MM.1S (cell line): Measurements from ENCODE around the gene FHIT.
A peak's percentile ranks its signal among the peaks of the same experiment; 100 is the strongest.

ENCODE experiments used
- DNase-seq: peaks from one replicate; pipeline ENCODE4 v3.0.0-alpha.2; 2015
- H2AFZ ChIP-seq: fragments of 300-600 bp; sonication (generic); 2 replicates; pipeline ENCODE4 v1.6.0; 2016; ENCODE audit warnings: antibody characterized with exemption, low read length
- H3F3A ChIP-seq: fragments of 300-600 bp; sonication (generic); 2 replicates; pipeline ENCODE4 v1.6.1; 2016; ENCODE audit warnings: mild to moderate bottlenecking, antibody characterized with exemption, low read length, moderate library complexity, mixed read lengths; ENCODE audit not compliant: insufficient read depth
- H3K27ac ChIP-seq: fragments of 300-600 bp; sonication (generic); 2 replicates; pipeline ENCODE4 v1.5.1; 2016; ENCODE audit warnings: mild to moderate bottlenecking, low read length
- H3K27me3 ChIP-seq: fragments of 300-600 bp; sonication (generic); replicated peaks from 2 replicates; pipeline ENCODE4 v1.6.0; 2016; ENCODE audit warnings: low read length; ENCODE audit not compliant: insufficient read depth
- H3K36me3 ChIP-seq: fragments of 300-600 bp; sonication (generic); replicated peaks from 2 replicates; pipeline ENCODE4 v1.6.1; 2016; ENCODE audit warnings: mild to moderate bottlenecking, low read length, mixed read lengths; ENCODE audit not compliant: insufficient read depth
- H3K4me1 ChIP-seq: fragments of 300-600 bp; sonication (generic); 2 replicates; pipeline ENCODE4 v1.6.1; 2016; ENCODE audit warnings: low read length, mixed read lengths
- H3K4me2 ChIP-seq: fragments of 300-600 bp; sonication (generic); 2 replicates; pipeline ENCODE4 v1.6.0; 2016; ENCODE audit warnings: low read depth, low read length
- H3K4me3 ChIP-seq: fragments of 300-600 bp; sonication (generic); 2 replicates; pipeline ENCODE4 v1.5.1; 2016; ENCODE audit warnings: low read length, mixed read lengths
- H3K79me2 ChIP-seq: fragments of 300-600 bp; sonication (generic); 2 replicates; pipeline ENCODE4 v1.6.1; 2016; ENCODE audit warnings: mixed run types, low read length, mixed read lengths
- H3K9ac ChIP-seq: fragments of 300-600 bp; sonication (generic); 2 replicates; pipeline ENCODE4 v1.6.1; 2016; ENCODE audit warnings: low read length, mixed read lengths
- H3K9me2 ChIP-seq: fragments of 300-600 bp; sonication (generic); replicated peaks from 2 replicates; pipeline ENCODE4 v1.6.1; 2016; ENCODE audit warnings: mild to moderate bottlenecking, low read length, mixed read lengths; ENCODE audit not compliant: insufficient read depth
- H3K9me3 ChIP-seq: fragments of 300-600 bp; sonication (generic); replicated peaks from 2 replicates; pipeline ENCODE4 v1.6.1; 2016; ENCODE audit warnings: mild to moderate bottlenecking, low read length, mixed read lengths; ENCODE audit not compliant: insufficient read depth
- H4K20me1 ChIP-seq: fragments of 300-600 bp; sonication (generic); 2 replicates; pipeline ENCODE4 v1.6.1; 2016; ENCODE audit warnings: mild to moderate bottlenecking, low read length, moderate library complexity, mixed read lengths; ENCODE audit not compliant: insufficient read depth
- EZH2 ChIP-seq: fragments of 300-600 bp; sonication (generic); optimal IDR thresholded peaks from 2 replicates; pipeline ENCODE3; 2017; ENCODE audit warnings: low read depth, mild to moderate bottlenecking, antibody characterized with exemption, low read length, mixed read lengths
- EZH2phosphoT487 ChIP-seq: fragments of 300-600 bp; sonication (generic); IDR thresholded peaks from 2 replicates; pipeline ENCODE4 v1.6.1; 2018; ENCODE audit warnings: antibody characterized with exemption, low read length
- TF ChIP-seq, protein P1 (sequence below): fragments of 300-600 bp; sonication (generic); IDR thresholded peaks from 2 replicates; pipeline ENCODE4 v1.5.1; 2016; ENCODE audit warnings: antibody characterized with exemption, low read length, mixed read lengths

Gene FHIT

GRCh38 chr3:60048447-60048848 is 1202.8 kb downstream of the FHIT start:
- TF ChIP-seq EZH2phosphoT487 (no peak), EZH2 (no peak)
- TF ChIP-seq, protein P1, sequence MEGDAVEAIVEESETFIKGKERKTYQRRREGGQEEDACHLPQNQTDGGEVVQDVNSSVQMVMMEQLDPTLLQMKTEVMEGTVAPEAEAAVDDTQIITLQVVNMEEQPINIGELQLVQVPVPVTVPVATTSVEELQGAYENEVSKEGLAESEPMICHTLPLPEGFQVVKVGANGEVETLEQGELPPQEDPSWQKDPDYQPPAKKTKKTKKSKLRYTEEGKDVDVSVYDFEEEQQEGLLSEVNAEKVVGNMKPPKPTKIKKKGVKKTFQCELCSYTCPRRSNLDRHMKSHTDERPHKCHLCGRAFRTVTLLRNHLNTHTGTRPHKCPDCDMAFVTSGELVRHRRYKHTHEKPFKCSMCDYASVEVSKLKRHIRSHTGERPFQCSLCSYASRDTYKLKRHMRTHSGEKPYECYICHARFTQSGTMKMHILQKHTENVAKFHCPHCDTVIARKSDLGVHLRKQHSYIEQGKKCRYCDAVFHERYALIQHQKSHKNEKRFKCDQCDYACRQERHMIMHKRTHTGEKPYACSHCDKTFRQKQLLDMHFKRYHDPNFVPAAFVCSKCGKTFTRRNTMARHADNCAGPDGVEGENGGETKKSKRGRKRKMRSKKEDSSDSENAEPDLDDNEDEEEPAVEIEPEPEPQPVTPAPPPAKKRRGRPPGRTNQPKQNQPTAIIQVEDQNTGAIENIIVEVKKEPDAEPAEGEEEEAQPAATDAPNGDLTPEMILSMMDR = no peak
- Histone ChIP-seq H3F3A (no peaks in the 10 kb centered on the region), H3K27me3 (no peaks in the 10 kb centered on the region), H3K79me2 (no peaks in the 10 kb centered on the region), H3K9me2 (no peaks in the 10 kb centered on the region), H3K36me3 (no peaks in the 10 kb centered on the region), H3K4me2 (no peak overlapping the region), H3K4me3 (no peak overlapping the region), H4K20me1 (no peaks in the 10 kb centered on the region), H2AFZ (no peak overlapping the region), H3K4me1 (peaks cover 4% of the 10 kb centered on the region; the same call in 1 of the 2 replicates), H3K9ac (no peak overlapping the region), H3K9me3 (no peaks in the 10 kb centered on the region), H3K27ac (no peak overlapping the region)
- no peak for DNase-seq

DNA sequence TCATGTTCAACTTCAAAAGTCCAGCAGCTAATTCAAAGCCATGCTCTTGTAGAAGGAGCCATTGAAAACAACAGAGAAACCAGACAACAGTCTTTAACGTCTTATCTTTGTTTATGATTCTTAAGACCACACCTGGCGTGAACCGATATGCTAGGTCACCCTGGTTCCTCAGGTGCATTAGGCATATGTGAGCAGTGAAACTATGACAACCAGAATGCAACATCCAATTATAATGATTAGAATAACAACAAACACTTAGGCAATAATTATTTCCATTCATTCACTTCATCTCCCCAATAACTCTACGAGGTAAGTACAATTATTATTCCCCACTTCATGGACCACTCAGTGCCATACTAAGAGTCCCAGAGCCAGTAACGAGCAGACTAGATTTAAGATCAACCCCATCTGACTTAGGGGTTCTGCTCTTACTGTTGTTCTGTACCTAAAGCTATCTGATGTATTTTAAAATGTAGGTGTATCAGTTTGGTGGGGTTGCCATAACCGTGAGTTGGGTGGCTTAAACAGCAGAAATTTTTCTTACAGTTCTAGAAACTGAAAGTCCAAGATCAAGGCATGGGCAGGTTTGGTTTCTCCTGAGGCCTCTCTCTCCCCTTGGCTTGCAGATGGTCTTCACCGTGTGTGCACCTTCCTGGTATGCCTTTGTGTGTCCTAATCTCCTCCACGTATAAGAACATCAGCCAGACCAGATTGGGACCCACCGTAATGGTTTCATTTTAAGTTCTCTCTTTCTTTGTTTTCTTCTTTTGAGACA is 1203.6 kb downstream of the FHIT start:
- TF ChIP-seq, protein P1 = no peak
- no peak for TF ChIP-seq EZH2phosphoT487
- TF ChIP-seq EZH2 = no peak
- no peaks in the 10 kb centered on the region for H3K9me2 ChIP-seq
- no peaks in the 10 kb centered on the region for H3K27me3 ChIP-seq
- H3K79me2 ChIP-seq = no peaks in the 10 kb centered on the region
- no peaks in the 10 kb centered on the region for H3F3A ChIP-seq
- H4K20me1 ChIP-seq = no peaks in the 10 kb centered on the region
- H3K36me3 ChIP-seq = no peaks in the 10 kb centered on the region
- DNase-seq = peak; percentile 19
- peaks cover 4% of the 10 kb centered on the region; the same call in 1 of the 2 replicates for H3K4me1 ChIP-seq
- H3K27ac ChIP-seq = no peak overlapping the region
- H3K4me3 ChIP-seq = no peak overlapping the region
- H3K4me2 ChIP-seq = no peak overlapping the region
- no peak overlapping the region for H3K9ac ChIP-seq
- H3K9me3 ChIP-seq = no peaks in the 10 kb centered on the region
- H2AFZ ChIP-seq = no peak overlapping the region

GRCh38 chr3:60046210-60046609 is 1205.0 kb downstream of the FHIT start:
- TF ChIP-seq, protein P1 = no peak
- no peak for TF ChIP-seq EZH2
- TF ChIP-seq EZH2phosphoT487 = no peak
- H3K4me3 ChIP-seq = no peak overlapping the region
- no peaks in the 10 kb centered on the region for H3K9me2 ChIP-seq
- H3K27ac ChIP-seq = no peak overlapping the region
- no peaks in the 10 kb centered on the region for H3K9me3 ChIP-seq
- DNase-seq = no peak
- no peak overlapping the region for H3K9ac ChIP-seq
- no peak overlapping the region for H3K4me2 ChIP-seq
- H2AFZ ChIP-seq = no peak overlapping the region
- H3K79me2 ChIP-seq = no peaks in the 10 kb centered on the region
- no peaks in the 10 kb centered on the region for H3F3A ChIP-seq
- H4K20me1 ChIP-seq = no peaks in the 10 kb centered on the region
- no peaks in the 10 kb centered on the region for H3K27me3 ChIP-seq
- H3K4me1 ChIP-seq = peaks cover 4% of the 10 kb centered on the region; the same call in 1 of the 2 replicates
- no peaks in the 10 kb centered on the region for H3K36me3 ChIP-seq
